ENCODE data around the gene SLC44A3.

Gene SLC44A3

DNA sequence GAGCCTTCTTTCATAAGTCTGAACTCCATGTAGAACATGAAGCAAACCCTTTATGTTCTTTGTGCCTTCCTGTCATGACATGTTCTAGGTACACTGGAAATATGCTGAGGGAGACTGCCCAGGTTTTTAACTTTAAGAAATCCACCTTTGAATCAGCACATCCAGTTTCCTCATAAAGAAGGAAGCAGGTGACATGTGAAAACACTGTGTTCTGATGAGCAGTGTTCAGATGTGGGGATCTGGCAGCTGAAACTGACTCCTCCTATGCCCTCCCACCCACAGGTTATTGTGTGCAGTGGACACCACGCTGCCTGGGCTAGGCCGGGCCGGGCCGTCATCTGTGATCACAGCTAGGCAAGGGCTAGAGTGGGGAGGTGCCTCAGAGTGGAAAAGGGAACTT lies 55.6 kb downstream of the SLC44A3 start:
- Histone ChIP-seq H4K20me1 (ENCODE audit: insufficient read depth, low read length) (no peaks in the 10 kb centered on the region), H3K9me3 (replicated peaks; ENCODE audit: insufficient read depth, low read length) (no peaks in the 10 kb centered on the region), H3K4me3 (ENCODE audit: low read length) (no peak overlapping the region), H3K79me2 (ENCODE audit: low read length) (no peaks in the 10 kb centered on the region), H3K9me2 (replicated peaks; ENCODE audit: insufficient read depth, low read length) (no peaks in the 10 kb centered on the region), H3K4me1 (ENCODE audit: low read length) (no peaks in the 10 kb centered on the region), H2AFZ (ENCODE audit: low read length) (no peak overlapping the region), H3K36me3 (replicated peaks; ENCODE audit: insufficient read depth, low read length) (no peaks in the 10 kb centered on the region), H3K27ac (ENCODE audit: low read length) (no peak overlapping the region), H3K9ac (ENCODE audit: low read length) (no peak overlapping the region), H3K4me2 (ENCODE audit: low read depth, low read length) (no peak overlapping the region), H3K27me3 (replicated peaks; ENCODE audit: insufficient read depth, low read length) (no peaks in the 10 kb centered on the region), H3F3A (ENCODE audit: insufficient read depth, low read length) (no peaks in the 10 kb centered on the region)
- TF ChIP-seq EZH2phosphoT487 (IDR thresholded peaks at IDR 0.05; ENCODE audit: low read length), result no peak
- TF ChIP-seq EZH2 (optimal IDR thresholded peaks at IDR 0.05; ENCODE audit: low read depth, low read length), result no peak
- TF ChIP-seq CTCF (IDR thresholded peaks at IDR 0.05; ENCODE audit: low read length), result no peak
- DNase-seq, result no peak

DNA sequence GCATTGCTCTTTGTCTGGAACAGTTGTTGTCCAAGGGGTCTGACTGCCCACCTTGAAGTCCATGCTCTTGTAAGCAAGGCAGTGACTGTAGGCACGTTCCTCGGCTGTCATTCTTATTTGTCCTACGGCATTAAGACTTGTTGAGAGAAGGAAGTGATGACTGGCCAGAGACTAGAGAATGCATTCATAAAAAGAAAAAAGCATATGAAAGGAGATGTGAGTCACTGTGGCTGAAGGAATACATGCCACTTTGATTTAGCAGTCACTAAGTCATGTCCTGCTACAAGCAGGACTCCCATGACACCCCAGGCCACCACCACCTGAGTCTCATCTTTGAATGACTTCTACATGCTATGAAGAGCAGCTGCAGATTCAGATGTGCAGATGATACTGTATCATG lies 56.2 kb downstream of the SLC44A3 start:
- no peak for TF ChIP-seq EZH2phosphoT487 (IDR thresholded peaks at IDR 0.05; ENCODE audit: low read length)
- no peak for TF ChIP-seq EZH2 (optimal IDR thresholded peaks at IDR 0.05; ENCODE audit: low read depth, low read length)
- no peak for TF ChIP-seq CTCF (IDR thresholded peaks at IDR 0.05; ENCODE audit: low read length)
- no peak for DNase-seq
- Histone ChIP-seq H3K4me1 (ENCODE audit: low read length) (no peaks in the 10 kb centered on the region), H3K4me2 (ENCODE audit: low read depth, low read length) (no peak overlapping the region), H3K9me2 (replicated peaks; ENCODE audit: insufficient read depth, low read length) (no peaks in the 10 kb centered on the region), H3K4me3 (ENCODE audit: low read length) (no peak overlapping the region), H3K36me3 (replicated peaks; ENCODE audit: insufficient read depth, low read length) (no peaks in the 10 kb centered on the region), H3K27me3 (replicated peaks; ENCODE audit: insufficient read depth, low read length) (no peaks in the 10 kb centered on the region), H4K20me1 (ENCODE audit: insufficient read depth, low read length) (no peaks in the 10 kb centered on the region), H3K27ac (ENCODE audit: low read length) (no peak overlapping the region), H3K79me2 (ENCODE audit: low read length) (no peaks in the 10 kb centered on the region), H2AFZ (ENCODE audit: low read length) (no peak overlapping the region), H3K9me3 (replicated peaks; ENCODE audit: insufficient read depth, low read length) (no peaks in the 10 kb centered on the region), H3K9ac (ENCODE audit: low read length) (no peak overlapping the region), H3F3A (ENCODE audit: insufficient read depth, low read length) (no peaks in the 10 kb centered on the region)

GRCh38 chr1:94878329-94878728 lies 58.2 kb downstream of the SLC44A3 start:
- Histone ChIP-seq H3K36me3 (replicated peaks; ENCODE audit: insufficient read depth, low read length) (no peaks in the 10 kb centered on the region), H4K20me1 (ENCODE audit: insufficient read depth, low read length) (no peaks in the 10 kb centered on the region), H3K9ac (ENCODE audit: low read length) (no peak overlapping the region), H3K79me2 (ENCODE audit: low read length) (no peaks in the 10 kb centered on the region), H3K4me3 (ENCODE audit: low read length) (no peak overlapping the region), H2AFZ (ENCODE audit: low read length) (no peak overlapping the region), H3K9me3 (replicated peaks; ENCODE audit: insufficient read depth, low read length) (no peaks in the 10 kb centered on the region), H3K4me1 (ENCODE audit: low read length) (no peaks in the 10 kb centered on the region), H3F3A (ENCODE audit: insufficient read depth, low read length) (no peaks in the 10 kb centered on the region), H3K9me2 (replicated peaks; ENCODE audit: insufficient read depth, low read length) (no peaks in the 10 kb centered on the region), H3K27ac (ENCODE audit: low read length) (no peak overlapping the region), H3K4me2 (ENCODE audit: low read depth, low read length) (no peak overlapping the region), H3K27me3 (replicated peaks; ENCODE audit: insufficient read depth, low read length) (no peaks in the 10 kb centered on the region)
- no peak for DNase-seq
- TF ChIP-seq EZH2 (optimal IDR thresholded peaks at IDR 0.05; ENCODE audit: low read depth, low read length), result no peak

DNA sequence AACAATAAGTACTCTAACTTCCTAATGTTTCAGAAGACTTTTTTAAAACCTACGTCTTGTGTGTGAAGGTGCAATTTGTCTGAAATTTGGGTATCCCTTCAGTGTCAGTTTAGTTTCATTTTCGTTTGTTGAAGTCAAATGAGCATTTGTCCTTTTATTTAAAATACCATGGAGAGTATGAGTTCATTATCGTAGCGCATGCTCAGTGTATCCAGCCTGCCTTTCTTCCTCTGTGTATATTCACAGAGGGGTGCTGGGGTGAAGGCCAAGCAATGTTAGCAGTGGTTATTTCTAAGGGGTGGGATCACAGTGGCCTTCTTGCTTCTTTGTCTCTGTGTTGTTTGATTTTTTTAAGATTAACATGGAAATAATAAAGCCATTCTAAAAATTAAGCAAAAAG lies 63.5 kb downstream of the SLC44A3 start:
- Histone ChIP-seq H3K4me2 (ENCODE audit: low read depth, low read length) (peak overlapping the region; percentile 28; the same call in 1 of the 2 replicates), H3F3A (ENCODE audit: insufficient read depth, low read length) (no peaks in the 10 kb centered on the region), H3K9me2 (replicated peaks; ENCODE audit: insufficient read depth, low read length) (no peaks in the 10 kb centered on the region), H3K4me1 (ENCODE audit: low read length) (no peaks in the 10 kb centered on the region), H3K4me3 (ENCODE audit: low read length) (no peak overlapping the region), H4K20me1 (ENCODE audit: insufficient read depth, low read length) (no peaks in the 10 kb centered on the region), H3K27ac (ENCODE audit: low read length) (no peak overlapping the region), H3K36me3 (replicated peaks; ENCODE audit: insufficient read depth, low read length) (no peaks in the 10 kb centered on the region), H3K9ac (ENCODE audit: low read length) (no peak overlapping the region), H2AFZ (ENCODE audit: low read length) (peak overlapping the region; percentile 52; the same call in 1 of the 2 replicates), H3K27me3 (replicated peaks; ENCODE audit: insufficient read depth, low read length) (no peaks in the 10 kb centered on the region), H3K79me2 (ENCODE audit: low read length) (no peaks in the 10 kb centered on the region), H3K9me3 (replicated peaks; ENCODE audit: insufficient read depth, low read length) (no peaks in the 10 kb centered on the region)
- peak; percentile 6 for DNase-seq
- TF ChIP-seq EZH2phosphoT487 (IDR thresholded peaks at IDR 0.05; ENCODE audit: low read length), result no peak
- no peak for TF ChIP-seq EZH2 (optimal IDR thresholded peaks at IDR 0.05; ENCODE audit: low read depth, low read length)
- no peak for TF ChIP-seq CTCF (IDR thresholded peaks at IDR 0.05; ENCODE audit: low read length)
